ENCODE measurements around the gene NAA40. TPM values are rescaled to one million over a fixed set of nuclear protein-coding genes. Genes with fewer than 3 reads are reported as not detected.

Gene NAA40
- total RNA-seq, 4 donors from 2014 or later, result 3.0 to 10.2 (median 6.1) TPM

DNA sequence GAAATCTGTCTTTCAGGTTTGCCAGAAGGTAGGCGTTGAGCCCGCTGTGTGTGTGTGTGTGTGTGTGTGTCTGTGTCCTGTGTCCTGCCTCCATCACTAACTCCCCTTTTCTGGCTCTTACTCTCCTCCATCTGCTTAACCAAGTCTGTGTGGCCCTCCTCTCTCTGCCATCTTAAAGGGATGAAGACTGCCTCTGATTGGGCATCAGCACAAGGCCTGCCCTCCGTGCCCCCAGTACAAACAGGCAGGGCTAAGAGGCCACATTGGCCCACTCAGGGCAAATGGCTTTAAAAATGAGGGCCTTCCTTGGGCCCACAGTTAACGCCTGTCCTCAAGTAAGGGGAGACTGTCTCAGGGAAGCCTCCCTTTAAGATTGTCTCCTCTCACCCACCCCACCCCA, 32.7 kb upstream of the NAA40 start:
- intact Hi-C loops (cut with DNase I; ENCODE audit: low total_unique reads), result no loop called here
- no peak overlapping the region for H3K4me3 ChIP-seq (ENCODE audit: low read depth, poor library complexity, severe bottlenecking)
- DNase-seq (ENCODE audit: low spot score in 2 of 2), result no peak
- WGBS, 2 donors, result 82 to 100% methylated on average over 4 of the region's 4 CpGs
- TF ChIP-seq, protein P1, sequence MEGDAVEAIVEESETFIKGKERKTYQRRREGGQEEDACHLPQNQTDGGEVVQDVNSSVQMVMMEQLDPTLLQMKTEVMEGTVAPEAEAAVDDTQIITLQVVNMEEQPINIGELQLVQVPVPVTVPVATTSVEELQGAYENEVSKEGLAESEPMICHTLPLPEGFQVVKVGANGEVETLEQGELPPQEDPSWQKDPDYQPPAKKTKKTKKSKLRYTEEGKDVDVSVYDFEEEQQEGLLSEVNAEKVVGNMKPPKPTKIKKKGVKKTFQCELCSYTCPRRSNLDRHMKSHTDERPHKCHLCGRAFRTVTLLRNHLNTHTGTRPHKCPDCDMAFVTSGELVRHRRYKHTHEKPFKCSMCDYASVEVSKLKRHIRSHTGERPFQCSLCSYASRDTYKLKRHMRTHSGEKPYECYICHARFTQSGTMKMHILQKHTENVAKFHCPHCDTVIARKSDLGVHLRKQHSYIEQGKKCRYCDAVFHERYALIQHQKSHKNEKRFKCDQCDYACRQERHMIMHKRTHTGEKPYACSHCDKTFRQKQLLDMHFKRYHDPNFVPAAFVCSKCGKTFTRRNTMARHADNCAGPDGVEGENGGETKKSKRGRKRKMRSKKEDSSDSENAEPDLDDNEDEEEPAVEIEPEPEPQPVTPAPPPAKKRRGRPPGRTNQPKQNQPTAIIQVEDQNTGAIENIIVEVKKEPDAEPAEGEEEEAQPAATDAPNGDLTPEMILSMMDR (IDR thresholded peaks at IDR 0.05), result no peak
- no peak for TF ChIP-seq POLR2A (IDR thresholded peaks at IDR 0.05)

DNA sequence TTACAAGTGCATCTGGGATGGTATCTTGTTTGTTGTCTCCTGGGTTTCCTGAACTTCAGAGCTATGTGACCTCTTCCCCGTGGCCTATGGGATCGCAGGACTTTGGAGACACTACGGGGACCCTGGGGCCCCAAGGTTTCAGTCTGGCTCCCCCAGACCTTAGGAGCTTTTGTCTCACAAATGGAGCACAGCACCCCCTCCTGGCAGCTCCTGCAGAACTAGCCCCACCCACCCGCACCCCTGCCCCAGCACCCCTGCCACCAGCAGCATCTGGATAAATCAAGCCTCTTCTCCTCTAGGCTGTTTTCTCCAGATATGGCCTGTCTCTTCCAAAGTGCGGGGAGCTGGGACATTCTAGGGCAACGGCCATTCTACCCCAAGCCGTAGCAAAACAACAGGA, 32.2 kb upstream of the NAA40 start:
- WGBS, 2 donors, result 89 to 93% methylated on average over 6 to 7 of the region's 7 CpGs
- no peak for DNase-seq (ENCODE audit: low spot score in 2 of 2)
- H3K4me3 ChIP-seq (ENCODE audit: low read depth, poor library complexity, severe bottlenecking), result no peak overlapping the region
- intact Hi-C loops (cut with DNase I; ENCODE audit: low total_unique reads), result no loop called here
- TF ChIP-seq POLR2A (IDR thresholded peaks at IDR 0.05), result no peak
- TF ChIP-seq, protein P1 (IDR thresholded peaks at IDR 0.05), result no peak

DNA sequence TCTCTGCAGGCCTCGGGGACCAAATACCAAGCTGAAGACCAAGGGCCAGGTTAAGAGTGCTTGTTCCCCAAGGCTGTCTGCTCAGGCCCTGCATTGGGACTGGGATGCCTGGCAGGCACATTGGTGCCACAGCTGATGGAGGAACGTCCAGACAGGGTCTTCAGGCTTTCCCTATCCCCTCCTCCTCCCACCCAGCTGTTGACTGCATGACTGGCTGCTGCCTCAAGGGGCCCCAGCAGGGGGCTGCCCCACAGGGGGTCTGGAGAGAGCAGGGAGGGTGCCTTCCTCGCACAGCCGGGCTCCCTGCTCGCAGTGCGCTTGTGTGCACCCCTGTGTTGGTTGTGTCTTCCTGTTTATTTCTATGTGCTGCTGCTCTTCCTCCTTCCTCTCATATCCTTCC, 31.7 kb upstream of the NAA40 start:
- intact Hi-C loops (cut with DNase I; ENCODE audit: low total_unique reads), result no loop called here
- 76 to 91% methylated on average over 5 to 6 of the region's 6 CpGs for WGBS, 2 donors
- TF ChIP-seq, protein P1 (IDR thresholded peaks at IDR 0.05), result no peak
- no peak for TF ChIP-seq POLR2A (IDR thresholded peaks at IDR 0.05)
- no peak for DNase-seq (ENCODE audit: low spot score in 2 of 2)
- H3K4me3 ChIP-seq (ENCODE audit: low read depth, poor library complexity, severe bottlenecking), result no peak overlapping the region

GRCh38 chr11:63907808-63908530, 30.8 kb upstream of the NAA40 start:
- WGBS, 2 donors, result 81 to 88% methylated on average over 21 of the region's 21 CpGs
- TF ChIP-seq, protein P1 (IDR thresholded peaks at IDR 0.05), result no peak
- TF ChIP-seq POLR2A (IDR thresholded peaks at IDR 0.05), result no peak
- intact Hi-C loops (cut with DNase I; ENCODE audit: low total_unique reads), result no loop called here
- no peak for DNase-seq (ENCODE audit: low spot score in 2 of 2)
- H3K4me3 ChIP-seq (ENCODE audit: low read depth, poor library complexity, severe bottlenecking), result no peak overlapping the region

GRCh38 chr11:63908631-63909401, 30.0 kb upstream of the NAA40 start:
- 83 to 84% methylated on average over 40 to 46 of the region's 46 CpGs for WGBS, 2 donors
- DNase-seq (ENCODE audit: low spot score in 2 of 2), result no peak
- TF ChIP-seq, protein P1 (IDR thresholded peaks at IDR 0.05), result no peak
- TF ChIP-seq POLR2A (IDR thresholded peaks at IDR 0.05), result no peak
- intact Hi-C loops (cut with DNase I; ENCODE audit: low total_unique reads), result no loop called here
- no peak overlapping the region for H3K4me3 ChIP-seq (ENCODE audit: low read depth, poor library complexity, severe bottlenecking)
